Measurements from ENCODE around the gene GABRB1.

The GABRB1 gene

GRCh38 chr4:47155919-47156318, 124.6 kb downstream of the GABRB1 start:
- DNase-seq, result no peak
- Histone ChIP-seq H3K18ac (ENCODE audit: low read depth in 1 of 2, low read length in 2 of 2) (no peak overlapping the region), H3K4me3 (ENCODE audit: insufficient read depth in 1 of 2, low read depth in 1 of 2, low read length in 2 of 2) (no peak overlapping the region), H2BK15ac (ENCODE audit: low read depth, poor library complexity, severe bottlenecking) (no peak overlapping the region), H4K91ac (ENCODE audit: low read length) (no peak overlapping the region), H3K27me3 (ENCODE audit: control insufficient read depth in 1 of 2, insufficient read depth in 1 of 2, low read length in 2 of 2) (no peaks in the 10 kb centered on the region), H3K14ac (ENCODE audit: low read length in 2 of 2) (no peak overlapping the region), H4K8ac (ENCODE audit: low read length) (no peak overlapping the region), H3K4ac (ENCODE audit: low read depth in 1 of 2, low read length in 2 of 2) (no peak overlapping the region), H3K23ac (ENCODE audit: low read length in 2 of 2) (no peak overlapping the region), H2BK12ac (ENCODE audit: low read length in 2 of 2) (no peak overlapping the region), H3K9ac (ENCODE audit: low read length) (no peak overlapping the region), H3K9me3 (ENCODE audit: control insufficient read depth, low read length) (no peaks in the 10 kb centered on the region), H2BK120ac (ENCODE audit: low read depth, low read length) (no peak overlapping the region), H3K27ac (ENCODE audit: low read length, poor library complexity, severe bottlenecking) (no peak overlapping the region), H2BK5ac (ENCODE audit: low read depth, low read length, poor library complexity, severe bottlenecking) (no peak overlapping the region), H3K79me1 (replicated peaks; ENCODE audit: low read length, poor library complexity, severe bottlenecking) (no peaks in the 10 kb centered on the region), H2AFZ (ENCODE audit: low read depth, low read length) (no peak overlapping the region), H3K36me3 (ENCODE audit: control insufficient read depth in 1 of 2, insufficient read depth in 2 of 2, low read depth in 1 of 2, low read length in 2 of 2) (no peaks in the 10 kb centered on the region), H3K4me2 (ENCODE audit: low read length, poor library complexity, severe bottlenecking) (no peak overlapping the region), H3K4me1 (ENCODE audit: control insufficient read depth, insufficient read depth, low read depth, low read length) (no peaks in the 10 kb centered on the region), H2AK5ac (ENCODE audit: low read length, severe bottlenecking) (no peak overlapping the region)
- WGBS, result 91% methylated on average over 2 of the region's 3 CpGs

- no peak overlapping the region for H3K14ac ChIP-seq (ENCODE audit: low read length in 2 of 2)
- WGBS, result no CpG with 5 or more reads among the region's 3 CpGs
Measured at GRCh38 chr4:47160095-47160494, 128.7 kb downstream of the GABRB1 start.

GRCh38 chr4:47167081-47168035, 136.0 kb downstream of the GABRB1 start:
- Histone ChIP-seq H3K27ac (ENCODE audit: low read length, poor library complexity, severe bottlenecking) (no peak overlapping the region), H4K8ac (ENCODE audit: low read length) (no peak overlapping the region), H2BK120ac (ENCODE audit: low read depth, low read length) (no peak overlapping the region), H3K4me2 (ENCODE audit: low read length, poor library complexity, severe bottlenecking) (no peak overlapping the region), H4K91ac (ENCODE audit: low read length) (no peak overlapping the region), H3K36me3 (ENCODE audit: control insufficient read depth in 1 of 2, insufficient read depth in 2 of 2, low read depth in 1 of 2, low read length in 2 of 2) (no peaks in the 10 kb centered on the region), H2BK5ac (ENCODE audit: low read depth, low read length, poor library complexity, severe bottlenecking) (no peak overlapping the region), H3K9me3 (ENCODE audit: control insufficient read depth, low read length) (no peaks in the 10 kb centered on the region), H2AFZ (ENCODE audit: low read depth, low read length) (no peak overlapping the region), H3K27me3 (ENCODE audit: control insufficient read depth in 1 of 2, insufficient read depth in 1 of 2, low read length in 2 of 2) (no peaks in the 10 kb centered on the region), H3K14ac (ENCODE audit: low read length in 2 of 2) (no peak overlapping the region), H3K4ac (ENCODE audit: low read depth in 1 of 2, low read length in 2 of 2) (no peak overlapping the region), H3K18ac (ENCODE audit: low read depth in 1 of 2, low read length in 2 of 2) (peak overlapping the region in 1 of 2 experiments; percentile 59), H2BK12ac (ENCODE audit: low read length in 2 of 2) (no peak overlapping the region), H2BK15ac (ENCODE audit: low read depth, poor library complexity, severe bottlenecking) (no peak overlapping the region), H3K4me1 (ENCODE audit: control insufficient read depth, insufficient read depth, low read depth, low read length) (no peaks in the 10 kb centered on the region), H3K4me3 (ENCODE audit: insufficient read depth in 1 of 2, low read depth in 1 of 2, low read length in 2 of 2) (no peak overlapping the region), H3K9ac (ENCODE audit: low read length) (no peak overlapping the region), H3K79me1 (replicated peaks; ENCODE audit: low read length, poor library complexity, severe bottlenecking) (no peaks in the 10 kb centered on the region), H3K23ac (ENCODE audit: low read length in 2 of 2) (no peak overlapping the region), H2AK5ac (ENCODE audit: low read length, severe bottlenecking) (no peak overlapping the region)
- peak; percentile 38 for DNase-seq
- WGBS, result 42% methylated on average over 5 of the region's 5 CpGs

More at GRCh38 chr4:47160095-47160494, 128.7 kb downstream of the GABRB1 start:
- H3K9ac ChIP-seq (ENCODE audit: low read length), result no peak overlapping the region
- H3K36me3 ChIP-seq (ENCODE audit: control insufficient read depth in 1 of 2, insufficient read depth in 2 of 2, low read depth in 1 of 2, low read length in 2 of 2), result no peaks in the 10 kb centered on the region
- H4K8ac ChIP-seq (ENCODE audit: low read length), result no peak overlapping the region
- H3K4me2 ChIP-seq (ENCODE audit: low read length, poor library complexity, severe bottlenecking), result no peak overlapping the region
- H3K23ac ChIP-seq (ENCODE audit: low read length in 2 of 2), result no peak overlapping the region
- no peak for DNase-seq
- no peak overlapping the region for H2BK120ac ChIP-seq (ENCODE audit: low read depth, low read length)
- no peak overlapping the region for H2AK5ac ChIP-seq (ENCODE audit: low read length, severe bottlenecking)
- no peaks in the 10 kb centered on the region for H3K79me1 ChIP-seq (replicated peaks; ENCODE audit: low read length, poor library complexity, severe bottlenecking)
- no peaks in the 10 kb centered on the region for H3K27me3 ChIP-seq (ENCODE audit: control insufficient read depth in 1 of 2, insufficient read depth in 1 of 2, low read length in 2 of 2)
- H3K27ac ChIP-seq (ENCODE audit: low read length, poor library complexity, severe bottlenecking), result no peak overlapping the region
- no peak overlapping the region for H2AFZ ChIP-seq (ENCODE audit: low read depth, low read length)
- H3K4me1 ChIP-seq (ENCODE audit: control insufficient read depth, insufficient read depth, low read depth, low read length), result no peaks in the 10 kb centered on the region
- no peak overlapping the region for H3K4me3 ChIP-seq (ENCODE audit: insufficient read depth in 1 of 2, low read depth in 1 of 2, low read length in 2 of 2)
- H4K91ac ChIP-seq (ENCODE audit: low read length), result no peak overlapping the region
- no peak overlapping the region for H2BK15ac ChIP-seq (ENCODE audit: low read depth, poor library complexity, severe bottlenecking)
- no peak overlapping the region for H2BK12ac ChIP-seq (ENCODE audit: low read length in 2 of 2)
- no peak overlapping the region for H3K18ac ChIP-seq (ENCODE audit: low read depth in 1 of 2, low read length in 2 of 2)
- H3K9me3 ChIP-seq (ENCODE audit: control insufficient read depth, low read length), result no peaks in the 10 kb centered on the region
- no peak overlapping the region for H2BK5ac ChIP-seq (ENCODE audit: low read depth, low read length, poor library complexity, severe bottlenecking)
- H3K4ac ChIP-seq (ENCODE audit: low read depth in 1 of 2, low read length in 2 of 2), result no peak overlapping the region

- Histone ChIP-seq H4K91ac (ENCODE audit: low read length) (no peak overlapping the region), H3K18ac (ENCODE audit: low read depth in 1 of 2, low read length in 2 of 2) (no peak overlapping the region), H3K14ac (ENCODE audit: low read length in 2 of 2) (no peak overlapping the region), H3K4me3 (ENCODE audit: insufficient read depth in 1 of 2, low read depth in 1 of 2, low read length in 2 of 2) (no peak overlapping the region), H3K27ac (ENCODE audit: low read length, poor library complexity, severe bottlenecking) (no peak overlapping the region), H2AK5ac (ENCODE audit: low read length, severe bottlenecking) (no peak overlapping the region), H3K4me2 (ENCODE audit: low read length, poor library complexity, severe bottlenecking) (no peak overlapping the region), H3K23ac (ENCODE audit: low read length in 2 of 2) (no peak overlapping the region), H2BK120ac (ENCODE audit: low read depth, low read length) (no peak overlapping the region), H2BK15ac (ENCODE audit: low read depth, poor library complexity, severe bottlenecking) (no peak overlapping the region), H2BK5ac (ENCODE audit: low read depth, low read length, poor library complexity, severe bottlenecking) (no peak overlapping the region), H3K4me1 (ENCODE audit: control insufficient read depth, insufficient read depth, low read depth, low read length) (no peaks in the 10 kb centered on the region), H2AFZ (ENCODE audit: low read depth, low read length) (no peak overlapping the region), H2BK12ac (ENCODE audit: low read length in 2 of 2) (no peak overlapping the region), H4K8ac (ENCODE audit: low read length) (no peak overlapping the region), H3K36me3 (ENCODE audit: control insufficient read depth in 1 of 2, insufficient read depth in 2 of 2, low read depth in 1 of 2, low read length in 2 of 2) (no peaks in the 10 kb centered on the region), H3K79me1 (replicated peaks; ENCODE audit: low read length, poor library complexity, severe bottlenecking) (no peaks in the 10 kb centered on the region), H3K9ac (ENCODE audit: low read length) (no peak overlapping the region), H3K27me3 (ENCODE audit: control insufficient read depth in 1 of 2, insufficient read depth in 1 of 2, low read length in 2 of 2) (peaks cover 0 to 4% of the 10 kb centered on the region in 2 experiments), H3K9me3 (ENCODE audit: control insufficient read depth, low read length) (no peaks in the 10 kb centered on the region), H3K4ac (ENCODE audit: low read depth in 1 of 2, low read length in 2 of 2) (no peak overlapping the region)
- 96% methylated on average over 4 of the region's 5 CpGs for WGBS
- DNase-seq, result no peak
Measured at GRCh38 chr4:47184083-47184482, 152.7 kb downstream of the GABRB1 start.
